ENCODE results near the gene HECW1. TPM values are rescaled to one million over a fixed set of nuclear protein-coding genes. Genes with fewer than 3 reads are reported as not detected.
A peak's percentile ranks its signal among the peaks of the same experiment; 100 is the strongest.
"Not testable (repeated sequence)": the region's sequence is repeated elsewhere in the genome, so short reads cannot be mapped to it uniquely, and the experiment has no call there.

HECW1 gene
- total RNA-seq (2012; rRNA removed), result 2.5 and 4.6 TPM in 2 replicates

- H3K4me2 ChIP-seq (ENCODE audit: low read length), result peak within 1 kb of the TSS; percentile 27
- H3K36me3 ChIP-seq (ENCODE audit: insufficient read depth, low read length), result no peaks in the 10 kb centered on the region
- H3K4me1 ChIP-seq (ENCODE audit: control insufficient read depth, insufficient read depth, low read length), result peaks cover 6% of the 10 kb centered on the region
- no peaks in the 10 kb centered on the region for H3K9me3 ChIP-seq (replicated peaks; ENCODE audit: low read length)
- H3K27me3 ChIP-seq (ENCODE audit: control insufficient read depth, insufficient read depth, low read length), result peaks cover 80% of the 10 kb centered on the region
- H3K9ac ChIP-seq (ENCODE audit: low read depth, low read length), result no peak within 1 kb of the TSS
- peak within 1 kb of the TSS; percentile 11 for H3K4me3 ChIP-seq (ENCODE audit: low read length)
Measured at GRCh38 chr7:43112459-43112940, at the start of gene HECW1. Gene HECW1, plus strand, starts transcription at chr7:43112647. Its CDS starts 131,259 bp downstream, at chr7:43243906.

GRCh38 chr7:43071604-43072003 is 40.8 kb upstream of the HECW1 start:
- no peak overlapping the region for H3K4me2 ChIP-seq (ENCODE audit: low read length)
- no peak overlapping the region for H3K9ac ChIP-seq (ENCODE audit: low read depth, low read length)
- no peaks in the 10 kb centered on the region for H3K36me3 ChIP-seq (ENCODE audit: insufficient read depth, low read length)
- no peaks in the 10 kb centered on the region for H3K4me1 ChIP-seq (ENCODE audit: control insufficient read depth, insufficient read depth, low read length)
- H3K4me3 ChIP-seq (ENCODE audit: low read length), result no peak overlapping the region
- no peaks in the 10 kb centered on the region for H3K9me3 ChIP-seq (replicated peaks; ENCODE audit: low read length)
- peaks cover 14% of the 10 kb centered on the region for H3K27me3 ChIP-seq (ENCODE audit: control insufficient read depth, insufficient read depth, low read length)

GRCh38 chr7:43072530-43072929 is 39.9 kb upstream of the HECW1 start:
- no peaks in the 10 kb centered on the region for H3K4me1 ChIP-seq (ENCODE audit: control insufficient read depth, insufficient read depth, low read length)
- H3K27me3 ChIP-seq (ENCODE audit: control insufficient read depth, insufficient read depth, low read length), result peaks cover 11% of the 10 kb centered on the region
- H3K9ac ChIP-seq (ENCODE audit: low read depth, low read length), result no peak overlapping the region
- no peak overlapping the region for H3K4me3 ChIP-seq (ENCODE audit: low read length)
- no peak overlapping the region for H3K4me2 ChIP-seq (ENCODE audit: low read length)
- no peaks in the 10 kb centered on the region for H3K36me3 ChIP-seq (ENCODE audit: insufficient read depth, low read length)
- no peaks in the 10 kb centered on the region for H3K9me3 ChIP-seq (replicated peaks; ENCODE audit: low read length)

GRCh38 chr7:43073811-43074210 is 38.6 kb upstream of the HECW1 start:
- not testable (repeated sequence) for H3K4me1 ChIP-seq (ENCODE audit: control insufficient read depth, insufficient read depth, low read length); H3K4me3 ChIP-seq (ENCODE audit: low read length); H3K4me2 ChIP-seq (ENCODE audit: low read length); H3K36me3 ChIP-seq (ENCODE audit: insufficient read depth, low read length); H3K9me3 ChIP-seq (replicated peaks; ENCODE audit: low read length); H3K27me3 ChIP-seq (ENCODE audit: control insufficient read depth, insufficient read depth, low read length); H3K9ac ChIP-seq (ENCODE audit: low read depth, low read length)

- no peaks in the 10 kb centered on the region for H3K9me3 ChIP-seq (replicated peaks; ENCODE audit: low read length)
- H3K9ac ChIP-seq (ENCODE audit: low read depth, low read length), result no peak overlapping the region
- H3K4me3 ChIP-seq (ENCODE audit: low read length), result no peak overlapping the region
- peaks cover 9% of the 10 kb centered on the region for H3K27me3 ChIP-seq (ENCODE audit: control insufficient read depth, insufficient read depth, low read length)
- no peaks in the 10 kb centered on the region for H3K36me3 ChIP-seq (ENCODE audit: insufficient read depth, low read length)
- H3K4me1 ChIP-seq (ENCODE audit: control insufficient read depth, insufficient read depth, low read length), result no peaks in the 10 kb centered on the region
- H3K4me2 ChIP-seq (ENCODE audit: low read length), result no peak overlapping the region
Measured at GRCh38 chr7:43076189-43076605, 36.2 kb upstream of the HECW1 start.

GRCh38 chr7:43076606-43077005 is 35.8 kb upstream of the HECW1 start:
- H3K4me3 ChIP-seq (ENCODE audit: low read length), result no peak overlapping the region
- no peaks in the 10 kb centered on the region for H3K36me3 ChIP-seq (ENCODE audit: insufficient read depth, low read length)
- H3K4me1 ChIP-seq (ENCODE audit: control insufficient read depth, insufficient read depth, low read length), result no peaks in the 10 kb centered on the region
- peaks cover 6% of the 10 kb centered on the region for H3K27me3 ChIP-seq (ENCODE audit: control insufficient read depth, insufficient read depth, low read length)
- no peaks in the 10 kb centered on the region for H3K9me3 ChIP-seq (replicated peaks; ENCODE audit: low read length)
- no peak overlapping the region for H3K4me2 ChIP-seq (ENCODE audit: low read length)
- H3K9ac ChIP-seq (ENCODE audit: low read depth, low read length), result no peak overlapping the region

- no peaks in the 10 kb centered on the region for H3K27me3 ChIP-seq (ENCODE audit: control insufficient read depth, insufficient read depth, low read length)
- no peaks in the 10 kb centered on the region for H3K36me3 ChIP-seq (ENCODE audit: insufficient read depth, low read length)
- H3K4me3 ChIP-seq (ENCODE audit: low read length), result no peak overlapping the region
Measured at GRCh38 chr7:43077285-43077684, 35.2 kb upstream of the HECW1 start.

GRCh38 chr7:43077732-43078391 is 34.6 kb upstream of the HECW1 start:
- no peaks in the 10 kb centered on the region for H3K27me3 ChIP-seq (ENCODE audit: control insufficient read depth, insufficient read depth, low read length)
- no peak overlapping the region for H3K4me2 ChIP-seq (ENCODE audit: low read length)
- H3K4me3 ChIP-seq (ENCODE audit: low read length), result no peak overlapping the region
- no peak overlapping the region for H3K9ac ChIP-seq (ENCODE audit: low read depth, low read length)
- no peaks in the 10 kb centered on the region for H3K9me3 ChIP-seq (replicated peaks; ENCODE audit: low read length)
- H3K36me3 ChIP-seq (ENCODE audit: insufficient read depth, low read length), result no peaks in the 10 kb centered on the region
- H3K4me1 ChIP-seq (ENCODE audit: control insufficient read depth, insufficient read depth, low read length), result no peaks in the 10 kb centered on the region

More at GRCh38 chr7:43077285-43077684, 35.2 kb upstream of the HECW1 start:
- Histone ChIP-seq H3K9ac (ENCODE audit: low read depth, low read length) (no peak overlapping the region), H3K4me1 (ENCODE audit: control insufficient read depth, insufficient read depth, low read length) (no peaks in the 10 kb centered on the region), H3K9me3 (replicated peaks; ENCODE audit: low read length) (no peaks in the 10 kb centered on the region), H3K4me2 (ENCODE audit: low read length) (no peak overlapping the region)

- Histone ChIP-seq H3K9me3 (replicated peaks; ENCODE audit: low read length) (no peaks in the 10 kb centered on the region), H3K4me2 (ENCODE audit: low read length) (no peak overlapping the region), H3K27me3 (ENCODE audit: control insufficient read depth, insufficient read depth, low read length) (peaks cover 4% of the 10 kb centered on the region), H3K4me3 (ENCODE audit: low read length) (no peak overlapping the region), H3K4me1 (ENCODE audit: control insufficient read depth, insufficient read depth, low read length) (no peaks in the 10 kb centered on the region), H3K9ac (ENCODE audit: low read depth, low read length) (no peak overlapping the region), H3K36me3 (ENCODE audit: insufficient read depth, low read length) (no peaks in the 10 kb centered on the region)
Measured at GRCh38 chr7:43078794-43079193, 33.7 kb upstream of the HECW1 start.

GRCh38 chr7:43081603-43082002 is 30.8 kb upstream of the HECW1 start:
- H3K9me3 ChIP-seq (replicated peaks; ENCODE audit: low read length), result no peaks in the 10 kb centered on the region
- H3K9ac ChIP-seq (ENCODE audit: low read depth, low read length), result no peak overlapping the region
- H3K27me3 ChIP-seq (ENCODE audit: control insufficient read depth, insufficient read depth, low read length), result peaks cover 12% of the 10 kb centered on the region
- H3K4me3 ChIP-seq (ENCODE audit: low read length), result no peak overlapping the region
- no peak overlapping the region for H3K4me2 ChIP-seq (ENCODE audit: low read length)
- H3K36me3 ChIP-seq (ENCODE audit: insufficient read depth, low read length), result no peaks in the 10 kb centered on the region
- H3K4me1 ChIP-seq (ENCODE audit: control insufficient read depth, insufficient read depth, low read length), result no peaks in the 10 kb centered on the region

GRCh38 chr7:43083106-43083505 is 29.3 kb upstream of the HECW1 start:
- H3K27me3 ChIP-seq (ENCODE audit: control insufficient read depth, insufficient read depth, low read length), result peaks cover 12% of the 10 kb centered on the region
- H3K4me3 ChIP-seq (ENCODE audit: low read length), result no peak overlapping the region
- no peak overlapping the region for H3K4me2 ChIP-seq (ENCODE audit: low read length)
- no peak overlapping the region for H3K9ac ChIP-seq (ENCODE audit: low read depth, low read length)
- no peaks in the 10 kb centered on the region for H3K36me3 ChIP-seq (ENCODE audit: insufficient read depth, low read length)
- no peaks in the 10 kb centered on the region for H3K9me3 ChIP-seq (replicated peaks; ENCODE audit: low read length)
- no peaks in the 10 kb centered on the region for H3K4me1 ChIP-seq (ENCODE audit: control insufficient read depth, insufficient read depth, low read length)

- H3K4me1 ChIP-seq (ENCODE audit: control insufficient read depth, insufficient read depth, low read length), result no peaks in the 10 kb centered on the region
- H3K9me3 ChIP-seq (replicated peaks; ENCODE audit: low read length), result no peaks in the 10 kb centered on the region
- no peak overlapping the region for H3K4me3 ChIP-seq (ENCODE audit: low read length)
- no peaks in the 10 kb centered on the region for H3K36me3 ChIP-seq (ENCODE audit: insufficient read depth, low read length)
- H3K9ac ChIP-seq (ENCODE audit: low read depth, low read length), result no peak overlapping the region
- no peak overlapping the region for H3K4me2 ChIP-seq (ENCODE audit: low read length)
- peaks cover 20% of the 10 kb centered on the region for H3K27me3 ChIP-seq (ENCODE audit: control insufficient read depth, insufficient read depth, low read length)
Measured at GRCh38 chr7:43085017-43085416, 27.4 kb upstream of the HECW1 start.

Data from skeletal muscle satellite cell (primary cell).